Activated effector memory CD4-positive, alpha-beta T cell treated with Interleukin-2 at 50 U/mL for 16 hours (primary cell): Measurements from ENCODE around the gene NSDHL.

ENCODE experiments used
- DNase-seq: peaks from one replicate; pipeline ENCODE4 v3.0.0-alpha.2; 2020

The NSDHL gene

GRCh38 chrX:152845618-152846240, 14.9 kb downstream of the NSDHL start:
- DNase-seq, result no peak

GRCh38 chrX:152847281-152847680, 16.4 kb downstream of the NSDHL start:
- DNase-seq, result no peak

DNA sequence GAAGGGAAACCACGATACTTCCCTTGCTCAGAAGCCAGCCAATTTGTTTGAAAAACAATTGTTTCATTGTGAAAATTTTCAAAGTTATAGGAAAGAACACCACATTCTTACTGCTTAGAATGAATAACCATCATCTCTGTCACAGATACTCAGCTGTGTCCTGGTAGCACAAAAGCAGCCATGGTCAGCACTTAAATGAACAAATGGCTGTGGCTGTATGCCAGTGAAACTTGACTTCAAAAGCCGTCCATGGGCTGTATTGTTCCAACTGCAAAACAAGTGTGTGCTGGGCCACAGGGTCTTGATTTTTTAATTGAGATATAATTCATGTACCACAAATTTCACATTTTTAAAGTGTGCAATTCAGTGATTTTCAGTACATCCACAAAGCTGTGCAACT, 19.6 kb downstream of the NSDHL start:
- DNase-seq, result no peak

DNA sequence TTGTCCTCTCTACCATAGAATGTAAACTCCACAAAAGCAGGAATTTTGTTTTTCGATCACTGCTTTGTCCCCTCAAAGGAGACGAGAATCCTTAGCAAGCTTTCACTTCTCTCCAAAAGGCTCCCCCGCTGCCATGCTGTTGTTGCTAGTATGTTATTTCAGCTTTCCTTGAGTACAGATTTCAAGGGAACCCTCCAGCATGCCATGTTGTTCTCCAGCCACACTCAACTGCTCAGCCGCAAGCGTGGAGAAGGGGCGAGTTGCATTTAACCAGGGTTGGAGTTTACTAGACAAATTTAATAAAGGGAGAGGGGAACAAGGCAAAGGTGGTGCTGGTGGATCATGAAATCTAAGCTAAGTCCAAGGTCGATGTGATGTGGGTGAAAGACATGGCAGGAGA, 23.1 kb downstream of the NSDHL start:
- DNase-seq, result no peak

GRCh38 chrX:152861116-152861515, 30.3 kb downstream of the NSDHL start:
- DNase-seq, result no peak

DNA sequence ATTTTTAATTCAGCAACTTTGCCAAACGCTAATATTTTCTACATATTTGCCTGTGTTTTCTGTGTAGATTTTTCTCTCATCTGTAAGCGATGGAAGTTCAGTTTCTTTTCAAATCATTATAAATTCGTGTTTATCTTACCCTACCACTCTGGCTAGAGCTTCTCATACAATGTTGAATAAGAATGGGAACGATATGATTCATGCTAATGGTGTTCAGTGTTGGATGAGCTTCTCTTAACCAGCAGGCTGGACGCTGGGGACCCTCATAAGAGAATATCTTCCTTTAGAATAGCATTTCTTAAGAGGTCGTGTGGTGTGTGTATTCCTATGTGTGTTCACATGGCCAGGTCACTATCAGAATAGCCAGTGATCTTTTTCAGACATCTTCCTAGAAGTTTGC, 31.0 kb downstream of the NSDHL start:
- DNase-seq, result no peak

DNA sequence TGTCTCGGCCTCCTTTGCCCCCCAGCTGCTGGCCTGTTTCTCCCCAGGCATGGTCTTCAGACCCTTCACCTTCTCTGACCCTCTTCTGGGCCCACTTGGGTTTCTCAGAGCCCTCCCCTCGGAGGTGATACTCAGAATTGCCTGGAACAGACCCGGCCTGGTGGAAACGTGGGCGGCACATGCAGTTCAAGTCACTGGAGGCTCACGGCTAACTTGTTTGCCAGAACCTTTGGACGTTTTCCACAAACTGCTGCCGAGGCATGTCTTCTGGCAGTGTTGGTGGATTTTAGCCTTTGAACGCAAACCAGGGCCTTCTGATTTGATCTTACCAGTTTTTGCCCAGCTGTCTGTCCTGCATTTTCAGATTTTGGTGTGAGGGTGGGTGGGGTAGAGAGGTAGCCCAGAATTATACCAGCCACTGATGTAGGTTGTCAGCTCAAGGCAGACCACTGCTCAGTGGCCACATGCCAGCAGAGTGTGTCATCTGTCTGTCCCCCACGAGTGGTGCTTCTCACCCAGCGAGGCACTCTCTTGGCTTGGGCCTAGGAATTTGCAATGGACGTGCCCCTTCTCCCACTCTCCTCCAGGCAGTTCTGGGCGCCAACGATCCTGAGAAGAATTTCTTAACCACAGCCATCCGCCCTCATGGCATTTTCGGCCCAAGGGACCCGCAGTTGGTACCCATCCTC, 34.5 kb downstream of the NSDHL start:
- DNase-seq, result no peak

DNA sequence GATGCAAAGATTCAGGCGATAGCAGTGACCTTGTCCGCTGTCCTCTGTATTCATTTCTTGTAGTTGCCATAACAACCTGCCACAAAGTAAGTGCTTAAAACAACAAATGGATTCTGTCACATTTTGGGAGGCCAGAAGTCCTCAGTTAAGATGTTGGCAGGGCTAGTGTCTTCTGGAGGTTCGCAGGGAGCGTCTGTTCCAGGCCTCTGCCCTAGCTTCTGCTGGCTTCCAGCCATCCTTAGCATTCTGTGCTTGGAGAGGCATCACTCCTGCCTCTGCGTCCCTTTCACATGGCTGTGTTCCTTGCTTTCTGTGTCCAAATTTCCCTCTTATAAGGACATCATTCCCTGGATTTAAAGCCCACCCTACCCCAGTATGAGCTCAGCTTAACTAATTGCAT, 35.5 kb downstream of the NSDHL start:
- no peak for DNase-seq

DNA sequence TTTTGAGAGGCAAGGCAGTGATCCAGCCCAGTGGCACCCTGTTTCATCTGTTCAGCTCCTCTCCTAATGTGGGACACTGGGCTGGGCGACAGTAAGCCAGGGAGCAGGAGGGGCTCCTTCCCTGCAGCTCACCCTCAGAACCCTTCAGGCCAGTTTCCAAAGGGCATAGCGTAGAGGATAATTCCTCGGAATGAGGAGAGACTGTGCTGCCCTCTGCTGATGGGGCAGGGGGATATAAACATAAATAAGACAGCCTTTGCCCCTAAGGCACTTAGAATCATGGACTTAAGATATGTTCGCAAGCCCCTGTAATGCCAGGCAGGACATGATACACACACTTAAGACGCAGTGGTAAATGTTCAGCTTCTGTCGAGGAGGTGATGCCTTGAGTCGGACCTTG, 39.1 kb downstream of the NSDHL start:
- no peak for DNase-seq

GRCh38 chrX:152871260-152871659, 40.4 kb downstream of the NSDHL start:
- DNase-seq, result no peak

DNA sequence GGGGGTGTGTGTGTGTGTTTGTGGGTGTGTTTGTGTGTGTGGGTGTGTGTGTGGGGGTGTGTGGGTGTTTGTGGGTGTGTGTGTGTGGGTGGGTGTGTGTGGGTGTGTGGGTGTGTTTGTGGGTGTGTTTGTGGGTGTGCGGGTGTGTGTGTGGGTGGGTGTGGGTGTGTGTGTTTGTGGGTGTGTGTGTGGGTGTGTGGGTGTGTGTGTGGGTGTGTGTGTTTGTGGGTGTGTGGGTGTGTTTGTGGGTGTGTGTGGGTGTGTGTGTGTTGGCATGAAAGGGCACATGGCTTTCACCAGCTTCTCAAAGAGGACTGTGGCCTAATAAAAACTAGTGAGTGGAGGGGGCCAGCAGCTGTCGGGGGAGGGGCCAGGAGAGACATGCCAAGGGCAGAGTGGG, 41.7 kb downstream of the NSDHL start:
- no peak for DNase-seq

GRCh38 chrX:152873361-152873760, 42.5 kb downstream of the NSDHL start:
- no peak for DNase-seq

DNA sequence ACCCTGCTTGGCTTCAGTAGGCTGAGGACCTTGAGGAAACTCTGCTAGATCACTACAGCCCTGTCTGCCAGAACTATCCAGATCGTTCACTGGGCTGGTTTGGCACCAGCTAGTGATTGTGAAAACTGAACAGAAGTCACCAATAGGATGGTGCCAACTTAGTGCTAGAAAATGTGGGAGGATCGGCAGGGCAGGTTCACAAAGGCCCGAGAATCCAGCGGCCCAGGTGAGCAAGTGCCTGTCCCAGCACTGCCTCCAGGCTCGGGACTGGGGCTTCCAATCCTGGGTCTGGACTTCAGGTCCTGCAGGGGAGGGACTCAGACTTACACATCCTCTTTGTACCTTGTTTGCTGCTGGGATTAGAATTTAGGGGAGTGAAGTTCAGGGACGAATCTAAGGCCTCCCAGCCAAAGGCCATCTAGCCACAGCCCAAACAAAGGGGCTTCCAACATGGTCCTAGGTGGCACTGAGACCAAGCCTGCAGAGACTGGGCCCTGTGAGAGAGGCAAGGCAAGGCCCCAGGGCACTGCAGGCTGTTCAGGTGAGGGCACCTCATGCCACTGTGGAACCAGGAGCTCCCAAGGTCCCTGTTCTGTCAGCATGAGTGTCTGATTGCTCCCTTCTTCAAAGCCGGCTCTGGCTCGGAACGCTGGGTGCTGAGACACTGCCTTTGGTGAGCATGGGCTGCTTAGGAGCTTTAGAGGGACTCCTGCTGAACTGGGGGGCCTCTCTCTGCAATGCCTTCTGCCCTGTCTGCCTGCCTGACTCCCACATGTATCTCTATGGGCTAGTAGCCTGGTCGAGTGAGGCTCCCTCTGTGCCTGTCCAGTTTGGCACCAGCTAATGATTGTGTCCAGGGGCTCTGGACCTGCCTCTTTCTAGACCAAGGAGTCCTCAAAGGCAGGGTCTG, 46.3 kb downstream of the NSDHL start:
- DNase-seq, result no peak

GRCh38 chrX:152878976-152879755, 48.3 kb downstream of the NSDHL start:
- no peak for DNase-seq

DNA sequence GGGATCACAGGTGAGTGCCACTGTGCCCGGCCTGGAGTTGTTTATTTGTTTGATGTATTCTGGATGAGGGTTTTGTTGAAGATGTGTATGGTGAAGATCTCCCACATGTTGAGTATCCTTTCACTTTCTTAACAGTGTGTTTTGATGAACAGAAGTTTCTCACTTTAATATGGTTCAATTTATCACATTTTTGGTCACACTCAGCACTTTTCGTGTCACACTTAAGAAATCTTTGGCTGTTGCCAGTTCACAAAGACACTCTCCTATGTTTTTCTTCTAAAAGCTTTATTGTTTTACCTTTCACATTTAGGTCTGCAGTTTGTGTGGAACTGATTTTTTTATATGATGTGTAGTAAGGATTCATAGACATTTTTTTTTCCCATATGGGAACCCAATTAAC, 50.4 kb downstream of the NSDHL start:
- no peak for DNase-seq

- no peak for DNase-seq
Observed at GRCh38 chrX:152884171-152884570, 53.3 kb downstream of the NSDHL start.

DNA sequence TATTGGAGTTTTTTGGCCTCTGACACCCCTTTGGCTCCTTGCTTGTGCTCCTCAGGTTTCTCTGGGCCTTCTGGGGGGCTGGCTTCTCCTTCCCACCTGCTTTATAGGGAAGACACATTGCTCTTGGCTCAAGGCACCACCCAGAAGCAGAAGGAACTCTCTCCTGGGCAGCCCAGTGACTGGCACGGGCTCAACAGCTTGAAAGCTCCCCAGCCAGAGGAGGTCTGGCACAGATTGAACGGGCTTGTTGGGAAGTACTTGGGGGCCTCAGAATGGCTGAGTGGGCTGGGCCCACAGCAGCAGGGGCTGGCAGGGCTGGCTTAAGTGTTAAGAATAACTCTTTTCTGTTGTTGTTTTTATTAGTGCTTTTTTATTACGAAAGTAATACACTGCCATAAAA, 55.9 kb downstream of the NSDHL start:
- DNase-seq, result no peak

DNA sequence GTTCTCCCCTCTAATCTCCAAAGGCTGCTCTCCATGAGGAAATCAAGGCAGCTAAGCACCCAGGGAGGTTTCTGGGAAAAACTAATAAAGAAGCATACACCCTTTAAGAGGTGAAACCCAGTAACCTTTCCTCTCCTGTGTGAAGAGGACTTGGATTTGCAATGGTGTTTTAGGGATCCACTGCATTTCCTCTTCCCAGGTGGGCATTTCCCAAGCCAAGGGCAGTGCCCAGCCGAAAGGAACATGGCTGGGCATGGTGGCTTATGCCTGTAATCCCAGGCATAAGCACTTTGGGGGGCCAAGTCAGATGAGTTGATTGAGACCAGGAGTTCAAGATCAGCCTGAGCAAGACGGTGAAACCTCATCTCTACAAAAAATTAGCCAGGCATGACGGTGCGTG, 61.6 kb downstream of the NSDHL start:
- DNase-seq, result no peak

GRCh38 chrX:152892999-152893891, 62.4 kb downstream of the NSDHL start:
- DNase-seq, result no peak

- DNase-seq, result no peak
Observed at GRCh38 chrX:152893980-152894610, 63.2 kb downstream of the NSDHL start.

GRCh38 chrX:152895121-152895520, 64.3 kb downstream of the NSDHL start:
- no peak for DNase-seq
